Mucosa of stomach (tissue), 1 donor: ENCODE data around the gene PLXNA3.

Experiments
- H3K27me3 ChIP-seq: one replicate; pipeline ENCODE4 v1.7.0; 2013; ENCODE audit warnings: mild to moderate bottlenecking, low read length; ENCODE audit not compliant: control insufficient read depth, insufficient read depth
- H3K36me3 ChIP-seq: one replicate; pipeline ENCODE4 v1.7.0; 2013; ENCODE audit warnings: low read length; ENCODE audit not compliant: control insufficient read depth, insufficient read depth
- H3K4me1 ChIP-seq: one replicate; pipeline ENCODE4 v1.7.0; 2013; ENCODE audit warnings: mild to moderate bottlenecking, low read length; ENCODE audit not compliant: control insufficient read depth, insufficient read depth
- H3K4me3 ChIP-seq: one replicate; pipeline ENCODE4 v1.7.0; 2013; ENCODE audit warnings: low read length
- H3K9ac ChIP-seq: one replicate; pipeline ENCODE4 v1.7.0; 2013; ENCODE audit warnings: mild to moderate bottlenecking, low read length, moderate library complexity
- H3K9me3 ChIP-seq: one replicate; pipeline ENCODE4 v1.7.0; 2013; ENCODE audit warnings: mild to moderate bottlenecking, low read length, moderate library complexity; ENCODE audit not compliant: control insufficient read depth
- donor health status: Pancreatic carcinoma.

The PLXNA3 gene

GRCh38 chrX:154458116-154458953, at the start of gene PLXNA3:
Gene PLXNA3, plus strand, starts transcription at chrX:154458281. Its CDS starts 1,903 bp downstream, at chrX:154460184.
- no peak within 1 kb of the TSS for H3K4me3 ChIP-seq
- peaks cover 4% of the 10 kb centered on the region for H3K4me1 ChIP-seq
- H3K9ac ChIP-seq, result peak within 1 kb of the TSS; percentile 55
- H3K36me3 ChIP-seq, result no peaks in the 10 kb centered on the region
- no peaks in the 10 kb centered on the region for H3K9me3 ChIP-seq
- no peaks in the 10 kb centered on the region for H3K27me3 ChIP-seq

GRCh38 chrX:154408659-154409221, 49.3 kb upstream of the PLXNA3 start:
- Histone ChIP-seq H3K4me3 (peak overlapping the region; percentile 25), H3K27me3 (no peaks in the 10 kb centered on the region), H3K36me3 (no peaks in the 10 kb centered on the region), H3K4me1 (peaks cover 17% of the 10 kb centered on the region), H3K9ac (peak overlapping the region; percentile 80), H3K9me3 (no peaks in the 10 kb centered on the region)

- no peaks in the 10 kb centered on the region for H3K9me3 ChIP-seq
- no peaks in the 10 kb centered on the region for H3K36me3 ChIP-seq
- H3K27me3 ChIP-seq, result no peaks in the 10 kb centered on the region
- H3K4me3 ChIP-seq, result peak within 1 kb of the TSS; percentile 25
- H3K9ac ChIP-seq, result peak within 1 kb of the TSS; percentile 80
- H3K4me1 ChIP-seq, result peaks cover 17% of the 10 kb centered on the region
Observed at GRCh38 chrX:154409222-154409871, 48.7 kb upstream of the PLXNA3 start, which contains the start of gene DNASE1L1. Gene DNASE1L1, minus strand, starts transcription at chrX:154409254. Its CDS starts 3,686 bp downstream, at chrX:154405568.

GRCh38 chrX:154411981-154412340, 46.1 kb upstream of the PLXNA3 start:
- Histone ChIP-seq H3K36me3 (no peaks in the 10 kb centered on the region), H3K27me3 (no peaks in the 10 kb centered on the region), H3K9me3 (no peaks in the 10 kb centered on the region), H3K4me1 (peaks cover 17% of the 10 kb centered on the region), H3K9ac (peak overlapping the region; percentile 80), H3K4me3 (peak overlapping the region; percentile 18)

GRCh38 chrX:154412468-154412867, 45.6 kb upstream of the PLXNA3 start:
- Histone ChIP-seq H3K27me3 (no peaks in the 10 kb centered on the region), H3K9me3 (no peaks in the 10 kb centered on the region), H3K9ac (peak overlapping the region; percentile 80), H3K4me3 (peak overlapping the region; percentile 18), H3K4me1 (peaks cover 17% of the 10 kb centered on the region), H3K36me3 (no peaks in the 10 kb centered on the region)

GRCh38 chrX:154413142-154413541, 44.9 kb upstream of the PLXNA3 start:
- Histone ChIP-seq H3K4me3 (no peak overlapping the region), H3K27me3 (no peaks in the 10 kb centered on the region), H3K4me1 (peaks cover 17% of the 10 kb centered on the region), H3K36me3 (no peaks in the 10 kb centered on the region), H3K9ac (peak overlapping the region; percentile 80), H3K9me3 (no peaks in the 10 kb centered on the region)

- Histone ChIP-seq H3K9me3 (no peaks in the 10 kb centered on the region), H3K9ac (no peak overlapping the region), H3K36me3 (no peaks in the 10 kb centered on the region), H3K4me1 (peaks cover 10% of the 10 kb centered on the region), H3K27me3 (no peaks in the 10 kb centered on the region), H3K4me3 (no peak overlapping the region)
Observed at GRCh38 chrX:154417157-154417556, 40.9 kb upstream of the PLXNA3 start.

GRCh38 chrX:154419189-154419588, 38.9 kb upstream of the PLXNA3 start:
- H3K27me3 ChIP-seq, result no peaks in the 10 kb centered on the region
- H3K9me3 ChIP-seq, result no peaks in the 10 kb centered on the region
- no peaks in the 10 kb centered on the region for H3K4me1 ChIP-seq

GRCh38 chrX:154419688-154420401, 38.2 kb upstream of the PLXNA3 start:
- Histone ChIP-seq H3K36me3 (no peaks in the 10 kb centered on the region), H3K9me3 (no peaks in the 10 kb centered on the region)

More at GRCh38 chrX:154419189-154419588, 38.9 kb upstream of the PLXNA3 start:
- H3K36me3 ChIP-seq, result no peaks in the 10 kb centered on the region
- H3K4me3 ChIP-seq, result no peak overlapping the region
- H3K9ac ChIP-seq, result no peak overlapping the region

GRCh38 chrX:154420402-154420756, 37.7 kb upstream of the PLXNA3 start:
- Histone ChIP-seq H3K4me1 (no peaks in the 10 kb centered on the region), H3K9ac (no peak overlapping the region), H3K36me3 (no peaks in the 10 kb centered on the region), H3K4me3 (no peak overlapping the region), H3K27me3 (no peaks in the 10 kb centered on the region), H3K9me3 (no peaks in the 10 kb centered on the region)

More at GRCh38 chrX:154419688-154420401, 38.2 kb upstream of the PLXNA3 start:
- Histone ChIP-seq H3K9ac (no peak overlapping the region), H3K4me3 (no peak overlapping the region), H3K27me3 (no peaks in the 10 kb centered on the region), H3K4me1 (no peaks in the 10 kb centered on the region)

- Histone ChIP-seq H3K27me3 (no peaks in the 10 kb centered on the region), H3K9me3 (no peaks in the 10 kb centered on the region), H3K4me3 (no peak overlapping the region), H3K9ac (no peak overlapping the region), H3K36me3 (no peaks in the 10 kb centered on the region), H3K4me1 (peaks cover 22% of the 10 kb centered on the region)
Observed at GRCh38 chrX:154426916-154427770, 30.9 kb upstream of the PLXNA3 start.
